ENCODE data around the gene NR6A1. TPM values are rescaled to one million over a fixed set of nuclear protein-coding genes. Genes with fewer than 3 reads are reported as not detected.

The NR6A1 gene
- total RNA-seq, 1 experiment from 2014 or later = 99.3 TPM

DNA sequence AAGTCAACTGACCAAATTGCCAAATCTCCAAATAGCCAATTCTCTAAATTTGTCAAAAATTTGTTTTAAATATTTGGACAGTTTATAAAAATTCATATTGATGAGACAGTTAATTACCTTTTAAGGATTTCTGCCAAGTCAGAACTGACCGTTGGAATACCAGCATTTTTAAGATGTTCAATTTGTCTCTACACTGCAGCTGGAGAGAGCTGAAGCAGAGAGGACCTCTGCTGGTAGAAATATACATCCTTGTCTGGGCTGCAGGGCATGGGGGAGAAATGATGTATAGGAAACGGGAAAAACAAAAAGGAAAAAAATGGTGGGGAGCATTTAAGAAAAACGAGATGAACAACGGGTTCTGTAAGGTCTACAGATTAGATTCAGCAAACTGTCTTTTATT lies 16.8 kb downstream of the NR6A1 start:
- no peaks in the 10 kb centered on the region for H3K23me2 ChIP-seq (ENCODE audit: insufficient read length, low read depth, low read length, poor library complexity, severe bottlenecking)
- no peak for DNase-seq
- Mint-ChIP-seq H3K9me3 (no peaks in the 10 kb centered on the region), H3K27me3 (ENCODE audit: low read depth) (no peaks in the 10 kb centered on the region), H3K36me3 (ENCODE audit: insufficient read depth in 1 of 3, low read depth in 3 of 3) (no peaks in the 10 kb centered on the region), H3K4me1 (peaks cover 77 to 80% of the 10 kb centered on the region in 2 experiments), H3K4me3 (peak overlapping the region in 1 of 2 experiments; percentile 47; a peak in 3 of 5 replicates), H3K27ac (peak overlapping the region in 2 of 3 experiments; percentile 3 to 93; a peak in 2 of 7 replicates)
- H3K9me3 ChIP-seq (ENCODE audit: control insufficient read depth, low read depth, low read length) = no peaks in the 10 kb centered on the region
- H3K4ac ChIP-seq (ENCODE audit: low read depth, low read length) = no peak overlapping the region
- H2BK120ac ChIP-seq (ENCODE audit: low read depth, low read length, poor library complexity, severe bottlenecking) = no peak overlapping the region
- H2BK12ac ChIP-seq (ENCODE audit: insufficient read length, low read depth, low read length) = no peak overlapping the region
- H2AK5ac ChIP-seq (ENCODE audit: insufficient read length, low read length) = no peak overlapping the region
- H4K20me1 ChIP-seq (ENCODE audit: control insufficient read depth, insufficient read depth, insufficient read length) = no peaks in the 10 kb centered on the region
- no peak overlapping the region for H3T11ph ChIP-seq (ENCODE audit: low read length)
- WGBS (ENCODE audit: extremely low coverage, insufficient read length, low lambda C conversion rate) = no CpG with 5 or more reads among the region's 4 CpGs
- peaks cover 23% of the 10 kb centered on the region; the same call in 1 of the 2 replicates for H3K79me2 ChIP-seq (ENCODE audit: insufficient read depth, low read length)
- no peak overlapping the region for H3K9ac ChIP-seq (ENCODE audit: extremely low read depth, insufficient read length, low read length)
- no peak overlapping the region for H4K91ac ChIP-seq (ENCODE audit: insufficient read length, low read depth, low read length)
- H3K27ac ChIP-seq (ENCODE audit: insufficient read length, low read depth, low read length) = no peak overlapping the region
- H3K79me1 ChIP-seq (ENCODE audit: insufficient read depth, low read depth, low read length, poor library complexity, severe bottlenecking) = peaks cover 5% of the 10 kb centered on the region
- no peak overlapping the region for H3K18ac ChIP-seq (ENCODE audit: insufficient read length, low read depth, low read length)
- H3K4me1 ChIP-seq (ENCODE audit: insufficient read depth, low read length) = peaks cover 4% of the 10 kb centered on the region
- no peak overlapping the region for H2BK15ac ChIP-seq (ENCODE audit: low read depth, low read length)
- H3K23ac ChIP-seq (ENCODE audit: insufficient read length, low read depth, low read length) = no peak overlapping the region
- no peak overlapping the region for H3K56ac ChIP-seq (ENCODE audit: insufficient read length, low read depth, low read length)
- no peak overlapping the region for H3K4me2 ChIP-seq (ENCODE audit: insufficient read depth, insufficient read length, low read length)
- H4K5ac ChIP-seq (ENCODE audit: insufficient read length, low read depth, low read length) = no peak overlapping the region
- TF ChIP-seq, protein P1, sequence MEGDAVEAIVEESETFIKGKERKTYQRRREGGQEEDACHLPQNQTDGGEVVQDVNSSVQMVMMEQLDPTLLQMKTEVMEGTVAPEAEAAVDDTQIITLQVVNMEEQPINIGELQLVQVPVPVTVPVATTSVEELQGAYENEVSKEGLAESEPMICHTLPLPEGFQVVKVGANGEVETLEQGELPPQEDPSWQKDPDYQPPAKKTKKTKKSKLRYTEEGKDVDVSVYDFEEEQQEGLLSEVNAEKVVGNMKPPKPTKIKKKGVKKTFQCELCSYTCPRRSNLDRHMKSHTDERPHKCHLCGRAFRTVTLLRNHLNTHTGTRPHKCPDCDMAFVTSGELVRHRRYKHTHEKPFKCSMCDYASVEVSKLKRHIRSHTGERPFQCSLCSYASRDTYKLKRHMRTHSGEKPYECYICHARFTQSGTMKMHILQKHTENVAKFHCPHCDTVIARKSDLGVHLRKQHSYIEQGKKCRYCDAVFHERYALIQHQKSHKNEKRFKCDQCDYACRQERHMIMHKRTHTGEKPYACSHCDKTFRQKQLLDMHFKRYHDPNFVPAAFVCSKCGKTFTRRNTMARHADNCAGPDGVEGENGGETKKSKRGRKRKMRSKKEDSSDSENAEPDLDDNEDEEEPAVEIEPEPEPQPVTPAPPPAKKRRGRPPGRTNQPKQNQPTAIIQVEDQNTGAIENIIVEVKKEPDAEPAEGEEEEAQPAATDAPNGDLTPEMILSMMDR (conservative IDR thresholded peaks at IDR 0.05) = peak; percentile 62
- H3K27me3 ChIP-seq (ENCODE audit: insufficient read depth, low read length) = no peaks in the 10 kb centered on the region
- H2AFZ ChIP-seq (ENCODE audit: low read length) = no peak overlapping the region
- no peak overlapping the region for H3K14ac ChIP-seq (ENCODE audit: insufficient read depth, low read length)
- no peak overlapping the region for H2BK5ac ChIP-seq (ENCODE audit: insufficient read length, low read length)
- no peak overlapping the region for H4K8ac ChIP-seq (replicated peaks; ENCODE audit: insufficient read length, low read depth, low read length)
- no peak overlapping the region for H2BK20ac ChIP-seq (ENCODE audit: low read depth, low read length, poor library complexity, severe bottlenecking)

All from H9 (cell line).